HG02885 (cell line): ENCODE measurements around the gene LIPM.
A peak's percentile ranks its signal among the peaks of the same experiment; 100 is the strongest.

Source experiments
- ATAC-seq: cut with Tn5 transposase; IDR thresholded peaks from one replicate; pipeline ENCODE4 v1.9.1; 2021; ENCODE audit warnings: mild to moderate bottlenecking; ENCODE audit not compliant: unreplicated experiment, poor library complexity

LIPM gene

GRCh38 chr10:88802523-88803285, at the start of gene LIPM:
TSS of gene LIPM (plus strand) at chr10:88802730. CDS start at chr10:88802897, 167 bp downstream.
- no peak for ATAC-seq

GRCh38 chr10:88754287-88754686, 48.2 kb upstream of the LIPM start:
- no peak for ATAC-seq

- peak; percentile 66 for ATAC-seq
Measured at GRCh38 chr10:88755753-88756152, 46.8 kb upstream of the LIPM start.

GRCh38 chr10:88756660-88757059, 45.9 kb upstream of the LIPM start:
- ATAC-seq: no peak

GRCh38 chr10:88759366-88760101, 43.0 kb upstream of the LIPM start, which contains the start of gene LIPN:
TSS of gene LIPN (plus strand) at chr10:88760020. CDS start at chr10:88761406, 1,386 bp downstream.
- ATAC-seq: no peak

- ATAC-seq: no peak
Measured at GRCh38 chr10:88762906-88763305, 39.6 kb upstream of the LIPM start.

GRCh38 chr10:88763441-88763840, 39.1 kb upstream of the LIPM start:
- ATAC-seq: no peak

GRCh38 chr10:88764110-88764509, 38.4 kb upstream of the LIPM start:
- no peak for ATAC-seq

GRCh38 chr10:88765816-88766215, 36.7 kb upstream of the LIPM start:
- ATAC-seq: no peak

- ATAC-seq: no peak
Measured at GRCh38 chr10:88769384-88769783, 33.1 kb upstream of the LIPM start.

GRCh38 chr10:88781206-88781605, 21.3 kb upstream of the LIPM start:
- no peak for ATAC-seq

- ATAC-seq: no peak
Measured at GRCh38 chr10:88782222-88782621, 20.3 kb upstream of the LIPM start.

- ATAC-seq: no peak
Measured at GRCh38 chr10:88783724-88784123, 18.8 kb upstream of the LIPM start.

GRCh38 chr10:88786032-88786770, 16.3 kb upstream of the LIPM start:
- no peak for ATAC-seq

- ATAC-seq: no peak
Measured at GRCh38 chr10:88787463-88787862, 15.1 kb upstream of the LIPM start.

GRCh38 chr10:88788924-88789323, 13.6 kb upstream of the LIPM start:
- ATAC-seq: no peak

GRCh38 chr10:88791924-88792323, 10.6 kb upstream of the LIPM start:
- ATAC-seq: no peak

GRCh38 chr10:88792661-88793060, 9.9 kb upstream of the LIPM start:
- no peak for ATAC-seq

- no peak for ATAC-seq
Measured at GRCh38 chr10:88793712-88794299, 8.7 kb upstream of the LIPM start.

GRCh38 chr10:88794731-88795130, 7.8 kb upstream of the LIPM start:
- no peak for ATAC-seq
